Suppressor macrophage treated with lipopolysaccharide for 1 hour (primary cell): ENCODE measurements around the gene MUC15.
"Not testable (repeated sequence)": the region's sequence is repeated elsewhere in the genome, so short reads cannot be mapped to it uniquely, and the experiment has no call there.

Experiments used
- DNase-seq, 3 donors: peaks; one replicate each; pipeline ENCODE4 v3.0.0-alpha.2; 2020 to 2022

MUC15 gene

GRCh38 chr11:26571861-26572654, at the start of gene MUC15:
MUC15 (minus strand) TSS chr11:26572263; CDS start chr11:26567094, 5,169 bp downstream.
- DNase-seq, result no peak

- DNase-seq, result no peak
Measured at GRCh38 chr11:26621132-26621531, 49.1 kb upstream of the MUC15 start.

GRCh38 chr11:26620282-26621045, 48.4 kb upstream of the MUC15 start:
- no peak for DNase-seq

GRCh38 chr11:26618441-26618840, 46.4 kb upstream of the MUC15 start:
- DNase-seq, result no peak

- DNase-seq, result no peak
Measured at GRCh38 chr11:26613759-26614158, 41.7 kb upstream of the MUC15 start.

- DNase-seq, result no peak
Measured at GRCh38 chr11:26608507-26609146, 36.6 kb upstream of the MUC15 start.

- DNase-seq, result no peak
Measured at GRCh38 chr11:26607725-26608506, 35.9 kb upstream of the MUC15 start.

GRCh38 chr11:26599876-26600434, 27.9 kb upstream of the MUC15 start:
- no peak for DNase-seq

GRCh38 chr11:26599425-26599824, 27.4 kb upstream of the MUC15 start:
- DNase-seq, result no peak

- DNase-seq, result no peak
Measured at GRCh38 chr11:26597899-26598298, 25.8 kb upstream of the MUC15 start.

GRCh38 chr11:26597049-26597689, 25.1 kb upstream of the MUC15 start:
- DNase-seq, result not testable (repeated sequence)

- not testable (repeated sequence) for DNase-seq
Measured at GRCh38 chr11:26595207-26595865, 23.3 kb upstream of the MUC15 start.

- no peak for DNase-seq
Measured at GRCh38 chr11:26593691-26594090, 21.6 kb upstream of the MUC15 start.

GRCh38 chr11:26587073-26587472, 15.0 kb upstream of the MUC15 start:
- DNase-seq, result no peak

- no peak for DNase-seq
Measured at GRCh38 chr11:26584818-26585217, 12.8 kb upstream of the MUC15 start.

GRCh38 chr11:26583550-26583949, 11.5 kb upstream of the MUC15 start:
- no peak for DNase-seq

GRCh38 chr11:26580929-26581328, 8.9 kb upstream of the MUC15 start:
- no peak for DNase-seq

GRCh38 chr11:26579683-26580082, 7.6 kb upstream of the MUC15 start:
- DNase-seq, result no peak

GRCh38 chr11:26578998-26579661, 7.1 kb upstream of the MUC15 start:
- DNase-seq, result no peak

GRCh38 chr11:26575946-26576345, 3.9 kb upstream of the MUC15 start:
- no peak for DNase-seq

- DNase-seq, result no peak
Measured at GRCh38 chr11:26573896-26574295, 1.8 kb upstream of the MUC15 start.
